Astrocyte of the hippocampus (primary cell): ENCODE data around the gene E2F6.

ENCODE experiments used
- DNase-seq: peaks from one replicate; pipeline ENCODE4 v3.0.0; 2011; ENCODE audit warnings: low read depth, low spot score

The E2F6 gene

DNA sequence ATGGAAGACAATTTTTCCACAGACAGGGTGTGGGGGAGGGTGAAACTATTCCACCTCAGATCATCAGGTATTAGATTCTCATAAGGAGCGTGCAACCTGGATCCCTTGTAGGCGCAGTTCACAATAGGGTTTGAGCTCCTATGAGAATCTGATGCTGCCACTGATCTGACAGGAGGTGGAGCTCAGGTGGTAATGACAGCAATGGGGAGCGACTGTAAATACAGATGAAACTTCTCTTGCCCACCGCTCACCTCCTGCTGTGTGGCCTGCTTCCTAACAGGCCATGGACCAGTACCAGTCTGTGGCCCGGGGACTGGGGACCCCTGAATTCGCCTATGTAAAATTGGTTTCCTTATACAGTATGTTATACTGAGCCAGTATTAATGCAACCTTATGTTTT is 27.3 kb upstream of the E2F6 start:
- no peak for DNase-seq

DNA sequence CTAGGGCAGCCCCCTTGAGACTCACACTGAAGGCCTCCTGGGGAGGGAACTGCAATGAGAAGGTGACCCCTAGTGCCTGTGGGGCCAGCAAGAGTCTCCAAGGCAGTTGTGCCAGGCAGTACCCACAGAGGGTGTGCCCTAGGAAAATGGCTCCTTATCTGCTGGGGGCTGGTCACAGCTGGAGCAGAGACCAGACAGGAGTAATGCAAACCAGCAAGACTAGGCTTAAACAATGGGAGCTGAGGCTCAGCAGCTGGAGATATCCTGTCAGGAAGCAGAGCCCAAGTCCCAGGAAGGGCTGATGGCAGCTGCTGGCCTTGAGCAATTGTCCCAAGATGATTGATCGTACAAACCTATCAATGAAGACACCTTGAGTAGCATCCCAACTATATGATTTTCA is 26.8 kb upstream of the E2F6 start:
- DNase-seq = no peak

DNA sequence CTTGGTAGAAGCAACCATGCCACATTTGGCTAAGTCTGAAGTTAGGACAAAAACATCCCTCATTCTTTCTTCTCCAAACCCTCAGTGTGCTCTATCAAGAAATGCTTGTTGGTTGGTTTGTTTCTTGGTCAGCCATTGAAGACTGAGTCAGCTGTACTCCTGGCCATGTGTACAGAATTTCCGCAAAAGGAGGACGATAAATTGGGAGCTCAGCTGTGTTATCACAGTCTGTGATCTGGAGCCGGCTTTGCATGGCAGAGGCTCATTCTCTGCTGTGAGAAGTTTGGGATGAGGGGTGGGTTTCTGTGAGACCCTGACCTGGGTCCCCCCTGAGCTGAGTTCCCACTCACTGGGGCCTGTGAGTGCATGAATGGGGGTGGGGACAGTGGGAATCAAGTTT is 26.3 kb upstream of the E2F6 start:
- no peak for DNase-seq

DNA sequence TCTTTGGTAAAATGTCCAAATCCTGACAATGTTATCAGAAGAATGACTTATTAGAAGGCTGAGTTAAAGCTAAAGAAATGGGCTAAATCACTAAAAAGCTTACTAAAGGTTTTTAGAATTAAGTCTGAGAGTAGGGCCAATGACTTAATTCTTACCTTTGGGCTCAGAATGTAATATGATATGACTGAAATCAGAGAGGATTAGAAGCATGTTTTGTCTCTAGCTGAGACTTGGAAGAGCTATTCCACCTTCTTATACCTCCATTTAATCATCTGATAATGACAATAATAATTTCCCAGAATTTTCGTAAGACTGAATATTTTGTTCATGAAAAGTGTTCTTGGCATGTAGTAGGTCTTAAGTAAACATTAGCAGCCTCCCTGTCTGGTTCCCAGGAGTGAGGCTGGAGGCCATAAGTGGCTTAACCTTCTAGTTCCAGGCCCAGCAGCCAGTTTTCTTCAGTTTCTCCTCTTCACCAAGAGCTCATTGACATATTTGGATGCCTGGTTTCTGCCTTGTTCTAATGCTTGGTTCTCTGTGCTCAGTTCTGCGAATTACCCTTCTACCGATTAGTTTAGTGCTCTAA is 25.5 kb upstream of the E2F6 start:
- no peak for DNase-seq

DNA sequence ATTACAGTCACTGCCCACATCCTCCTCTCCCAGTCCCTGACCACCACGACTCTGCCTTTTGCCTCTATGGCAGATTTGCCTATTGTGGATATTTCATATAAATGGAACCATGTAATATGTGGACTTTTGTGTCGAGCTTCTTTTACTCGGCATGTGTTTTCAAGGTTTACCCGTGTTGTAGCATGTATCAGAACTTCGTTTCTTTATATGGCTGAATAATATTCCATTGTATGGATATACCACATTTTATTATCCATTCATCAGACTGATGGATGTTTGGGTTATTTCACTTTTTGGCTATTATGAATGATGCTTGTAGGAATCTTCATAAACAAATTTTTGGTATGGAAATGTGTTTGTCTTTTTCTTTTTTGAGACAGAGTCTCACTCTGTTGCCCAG is 24.2 kb upstream of the E2F6 start:
- DNase-seq = no peak

DNA sequence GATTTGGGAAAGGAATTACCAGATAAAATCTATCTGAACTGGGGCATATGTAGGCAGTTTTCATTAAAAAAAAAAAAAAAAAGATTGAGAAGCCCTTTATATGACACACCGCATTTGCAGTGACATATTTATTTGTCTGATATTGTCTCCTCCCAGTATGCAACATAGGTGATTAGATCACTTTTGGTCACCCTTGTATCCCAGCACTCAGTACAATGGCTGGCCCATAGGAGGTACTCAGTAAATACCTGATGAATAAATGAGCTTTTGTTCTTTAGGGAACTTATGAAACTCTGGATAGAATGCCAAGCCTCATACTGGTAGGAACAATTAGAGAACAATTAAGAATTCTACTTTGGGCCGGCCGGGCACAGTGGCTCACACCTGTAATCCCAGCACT is 22.8 kb upstream of the E2F6 start:
- no peak for DNase-seq

DNA sequence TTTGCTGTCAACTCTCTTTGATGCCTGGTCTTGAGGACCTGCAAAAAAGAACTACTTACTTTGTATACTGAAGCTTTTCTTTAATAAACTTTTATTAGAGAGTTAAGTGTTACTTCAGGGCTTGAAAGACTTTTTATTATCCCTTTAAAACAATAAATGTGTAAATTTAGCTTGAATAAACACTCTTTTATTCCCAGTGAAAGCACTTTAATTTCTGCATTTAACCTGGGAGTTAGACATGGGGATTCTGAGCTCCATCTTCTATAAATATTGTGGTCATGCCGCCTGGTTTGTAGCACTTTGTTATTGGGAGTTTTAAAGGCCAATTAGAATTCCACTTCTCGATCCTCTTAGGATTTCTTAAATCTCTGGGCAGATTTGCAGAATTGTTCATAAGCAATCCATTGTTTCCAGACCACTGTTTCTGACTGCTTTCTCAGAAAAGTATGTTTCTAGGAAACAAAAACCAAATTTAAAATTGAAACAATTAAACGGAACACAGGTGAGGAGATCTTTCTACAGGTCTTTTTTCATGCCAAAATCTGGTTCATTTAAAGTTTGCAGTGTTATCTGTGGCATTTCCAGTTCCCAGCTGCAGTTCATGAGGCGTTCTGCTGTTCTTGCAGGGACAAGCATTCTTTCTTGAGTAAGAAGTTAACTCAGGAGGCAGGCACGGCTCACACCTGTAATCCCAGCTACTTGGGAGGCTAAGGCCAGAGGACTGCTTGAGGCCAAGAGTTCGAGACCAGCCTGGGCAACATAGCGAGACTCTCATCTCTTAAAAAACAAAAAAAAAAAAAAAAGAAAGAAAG is 18.1 kb upstream of the E2F6 start:
- no peak for DNase-seq

DNA sequence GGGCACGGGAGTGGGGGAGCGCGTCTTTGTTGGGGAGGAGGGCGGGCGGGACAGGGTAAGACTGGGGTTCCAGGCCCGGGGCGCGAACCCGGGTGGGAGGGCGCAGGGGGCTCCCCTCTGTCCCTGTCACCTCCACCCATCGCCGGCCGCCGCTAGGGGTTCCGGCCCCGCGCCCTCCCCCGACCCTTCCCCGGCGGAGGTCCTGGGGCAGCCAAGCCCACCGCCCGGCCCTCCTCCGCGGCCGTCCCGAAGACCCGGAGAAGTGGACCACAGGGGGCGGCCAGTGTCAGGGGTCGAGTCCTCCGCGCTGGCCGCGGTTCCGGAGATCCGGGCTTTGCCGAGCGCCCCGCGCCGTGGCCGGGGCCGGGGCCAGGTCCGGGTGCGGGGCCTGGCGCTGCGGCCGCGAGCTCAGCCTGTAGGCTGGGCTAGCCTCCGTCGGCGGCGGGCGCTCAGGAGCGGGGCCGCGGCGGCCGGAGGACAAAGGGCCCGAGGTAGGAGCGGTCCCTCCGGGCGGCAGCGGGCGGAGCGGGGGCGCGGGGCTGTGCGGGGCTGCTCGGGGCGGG is 16.6 kb upstream of the E2F6 start:
- no peak for DNase-seq

DNA sequence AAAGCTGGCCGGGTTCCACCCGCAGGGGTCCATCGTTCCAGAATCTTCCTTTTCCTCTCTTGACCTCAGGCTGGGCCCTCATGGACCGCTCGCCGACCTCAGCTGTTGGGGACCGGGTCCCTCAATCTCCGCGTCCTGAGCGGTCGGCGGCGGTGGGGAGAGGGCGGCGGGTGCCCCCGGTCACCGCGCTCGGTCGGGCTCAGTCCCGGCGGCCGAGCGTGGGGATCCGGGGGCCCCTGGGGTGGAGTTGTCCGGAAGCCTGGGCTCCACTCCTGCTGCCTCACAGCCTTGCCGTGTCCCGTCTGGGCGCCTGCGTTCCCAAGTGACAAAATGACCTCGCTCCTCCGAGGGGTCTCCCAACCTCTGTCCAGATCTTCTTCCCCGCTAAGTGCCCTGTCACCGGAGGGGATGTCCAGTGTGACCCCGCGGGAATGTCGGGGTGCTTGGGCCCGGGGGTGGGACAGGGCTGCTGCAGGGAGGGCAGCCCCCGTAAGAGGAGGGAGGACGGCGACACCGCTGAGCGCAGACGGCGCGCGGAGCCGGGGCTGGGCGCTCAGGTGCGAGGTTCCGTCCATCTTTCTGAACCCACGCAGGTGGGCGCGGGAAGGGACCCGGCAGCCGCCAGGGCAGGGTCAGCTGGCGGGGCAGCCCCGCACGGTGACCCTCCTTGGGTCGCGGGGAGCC is 16.0 kb upstream of the E2F6 start:
- DNase-seq = no peak

DNA sequence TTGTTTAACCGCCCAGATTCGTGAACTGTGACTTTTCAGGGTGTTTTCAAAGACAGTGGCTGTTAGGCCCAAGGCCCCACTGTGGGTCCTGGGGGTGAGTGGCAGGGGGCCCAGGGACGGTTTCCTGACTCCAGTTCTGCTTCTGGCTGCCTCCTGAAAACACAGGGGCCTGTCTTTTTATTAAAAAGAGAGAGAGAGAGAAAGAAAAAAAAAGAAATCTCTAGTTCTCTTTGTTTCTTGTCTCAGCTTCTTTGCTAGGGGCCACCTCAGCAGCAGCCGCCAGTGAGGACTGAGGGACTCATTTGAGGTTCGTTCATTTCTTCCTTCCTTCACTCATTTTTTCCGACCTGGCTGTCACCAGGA is 15.4 kb upstream of the E2F6 start:
- no peak for DNase-seq

DNA sequence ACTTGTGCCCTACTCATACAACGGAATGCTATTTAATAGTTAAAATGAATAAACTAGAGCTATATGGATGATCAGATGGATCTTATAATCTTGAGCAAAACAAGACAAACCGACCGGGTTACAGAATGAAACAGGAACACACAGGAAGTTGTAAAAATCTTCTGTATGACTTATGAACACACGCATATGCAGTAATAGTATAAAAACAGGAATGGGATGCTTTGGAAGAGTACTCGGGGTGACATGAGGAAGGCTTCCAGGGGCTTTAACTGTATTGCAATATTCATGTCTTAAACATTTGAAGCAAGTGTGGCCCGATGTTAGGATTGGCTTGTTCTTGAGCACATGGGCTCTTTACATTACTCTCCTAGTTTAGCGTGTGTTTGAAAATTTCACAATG is 14.9 kb upstream of the E2F6 start:
- no peak for DNase-seq

DNA sequence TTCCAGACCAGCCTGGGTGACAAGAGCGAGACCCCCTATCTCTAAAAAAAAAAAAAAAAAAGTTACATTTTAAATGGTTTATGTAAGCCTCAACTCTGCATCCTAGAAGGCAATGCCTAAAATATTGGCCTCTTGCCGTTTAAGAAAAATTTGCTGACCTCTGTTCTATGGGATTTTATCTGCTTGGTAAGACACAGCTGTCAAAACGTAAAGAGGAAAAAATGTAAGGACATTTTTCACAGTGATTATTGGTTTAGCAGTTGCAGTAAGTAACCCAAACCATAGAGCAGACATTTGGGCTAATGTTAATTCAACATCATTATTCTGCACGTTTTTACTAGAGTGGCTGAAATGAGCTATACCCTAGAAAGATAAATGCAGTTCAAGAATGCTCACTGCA is 14.4 kb upstream of the E2F6 start:
- DNase-seq = no peak

DNA sequence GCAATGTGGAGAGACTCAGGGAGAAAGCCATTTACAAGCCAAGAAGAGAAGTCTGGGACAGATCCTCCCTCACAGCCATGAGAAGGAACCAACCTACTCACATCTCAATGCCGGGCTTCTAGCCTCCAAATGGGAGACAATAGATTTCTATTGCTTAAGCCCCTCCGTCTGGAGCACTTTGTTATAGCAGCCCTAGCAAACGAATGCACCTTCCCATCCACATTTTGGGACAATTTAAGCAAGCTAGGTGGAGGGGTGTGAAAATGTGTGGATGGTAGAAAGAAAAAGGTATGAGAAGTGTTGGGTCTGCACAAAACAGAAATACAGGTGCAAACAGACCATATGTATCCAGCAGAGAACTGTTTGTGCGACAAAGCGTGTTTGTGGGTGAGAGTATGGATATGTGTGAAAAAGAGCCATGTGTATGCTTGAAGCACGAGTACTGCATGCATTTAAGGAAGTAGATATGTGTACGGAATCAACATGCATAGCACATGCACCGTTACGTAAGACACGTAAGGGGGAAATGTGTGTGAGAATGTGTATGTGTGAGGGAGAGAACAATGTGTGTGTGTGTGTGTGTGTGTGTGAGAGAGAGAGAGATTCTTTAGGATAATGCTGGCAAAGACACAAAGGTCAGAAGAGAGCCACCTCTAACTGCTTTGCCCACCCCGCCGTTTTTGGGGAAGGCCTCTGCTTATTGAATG is 13.1 kb upstream of the E2F6 start:
- no peak for DNase-seq

DNA sequence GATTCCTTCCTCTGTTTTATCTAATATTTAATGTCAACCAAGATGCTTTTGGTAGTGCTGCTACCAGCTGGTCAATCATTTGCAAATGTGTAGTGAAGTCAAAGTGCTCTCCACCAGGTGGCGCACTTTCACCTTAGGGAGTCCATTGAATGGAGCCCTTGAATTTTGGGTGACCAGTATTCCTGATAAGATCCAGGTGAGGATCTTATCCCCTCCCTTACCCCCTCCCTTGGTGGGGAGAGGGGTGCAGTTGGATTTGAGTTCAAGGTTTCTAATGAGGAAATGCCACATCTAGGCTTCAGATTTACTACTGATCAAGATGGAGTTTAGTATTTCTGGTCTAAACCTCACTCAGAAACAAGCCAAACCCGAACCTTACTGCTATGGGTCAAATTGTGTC is 12.0 kb upstream of the E2F6 start:
- DNase-seq = peak; percentile 91

DNA sequence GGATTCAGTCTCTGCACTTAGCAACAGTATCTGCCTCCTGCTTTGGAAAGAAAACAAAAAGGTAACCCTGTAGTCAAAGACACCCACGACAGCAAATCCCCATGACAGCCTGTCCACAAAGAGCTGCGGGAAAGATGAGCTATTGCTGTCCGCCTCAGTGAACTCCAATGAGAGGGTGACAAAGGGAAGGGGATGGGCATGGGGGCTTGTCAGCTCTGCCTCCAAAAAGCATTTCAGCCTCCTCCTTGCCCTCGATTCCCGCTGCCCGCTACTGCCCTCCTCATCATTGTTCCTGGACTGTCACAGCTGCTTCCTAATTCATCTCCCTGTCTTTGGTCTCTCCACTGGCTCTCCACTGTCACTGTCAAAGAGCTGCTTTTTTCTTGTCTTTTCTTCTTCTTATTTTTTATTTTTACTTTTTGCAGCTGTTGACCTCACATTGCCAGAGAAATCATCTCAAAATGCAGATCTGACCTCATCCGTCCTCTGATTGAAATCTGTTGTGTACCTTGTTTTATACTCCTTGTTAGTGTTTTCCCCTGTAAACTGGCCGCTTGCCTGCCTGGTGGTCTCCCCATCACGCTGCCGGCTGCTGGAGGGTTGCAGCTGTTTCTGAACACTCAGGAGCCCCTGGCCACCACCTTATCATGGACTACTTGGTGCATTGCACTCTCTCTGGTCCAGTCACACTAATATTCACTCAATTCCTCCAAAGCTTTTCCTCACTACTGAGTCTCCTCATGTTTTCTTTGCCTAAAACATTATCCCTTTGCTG is 7.9 kb upstream of the E2F6 start:
- no peak for DNase-seq

DNA sequence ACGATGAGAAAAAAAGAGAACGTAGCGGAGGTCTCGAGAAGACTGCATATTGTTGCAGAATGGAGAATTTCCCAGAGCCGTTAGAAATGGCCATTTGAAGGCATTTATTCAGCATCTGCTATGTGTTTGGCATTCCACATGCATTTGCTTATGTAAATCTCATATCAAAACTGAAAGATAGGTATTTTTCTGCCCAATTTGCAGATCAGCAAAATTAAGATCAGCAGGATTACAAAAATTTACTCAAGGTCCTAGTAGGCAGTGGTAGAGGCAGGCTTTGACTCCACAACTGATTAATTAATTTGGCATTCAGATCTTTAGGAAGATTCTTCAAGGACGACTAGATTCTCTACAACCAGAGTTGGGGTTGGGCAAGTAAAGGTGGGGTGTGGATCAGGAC is 1.8 kb upstream of the E2F6 start:
- DNase-seq = no peak

DNA sequence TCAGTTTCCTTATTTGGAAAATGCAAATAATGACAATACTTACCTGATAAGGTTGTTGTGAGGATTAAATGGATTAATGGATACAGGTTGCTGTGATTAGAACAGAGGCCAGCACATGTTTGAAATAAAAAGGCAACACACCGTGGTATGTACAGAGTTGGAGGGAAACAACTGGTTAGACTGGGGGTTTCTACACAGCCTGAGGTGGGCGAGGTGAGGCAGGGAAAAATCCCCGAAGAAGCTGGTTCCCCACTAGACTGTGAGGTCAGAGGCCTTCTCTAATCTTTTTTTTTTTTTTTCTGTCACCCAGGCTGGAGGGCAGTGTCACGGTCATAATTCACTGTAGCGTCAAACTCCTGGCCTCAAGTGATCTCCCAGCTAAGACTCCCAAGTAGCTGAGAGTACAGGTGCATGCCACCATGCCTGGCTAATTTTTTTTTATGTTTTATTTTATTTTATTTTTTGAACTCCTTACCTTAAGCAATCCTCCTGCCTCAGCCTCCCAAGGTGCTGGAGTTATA is 1.2 kb upstream of the E2F6 start:
- DNase-seq = no peak

DNA sequence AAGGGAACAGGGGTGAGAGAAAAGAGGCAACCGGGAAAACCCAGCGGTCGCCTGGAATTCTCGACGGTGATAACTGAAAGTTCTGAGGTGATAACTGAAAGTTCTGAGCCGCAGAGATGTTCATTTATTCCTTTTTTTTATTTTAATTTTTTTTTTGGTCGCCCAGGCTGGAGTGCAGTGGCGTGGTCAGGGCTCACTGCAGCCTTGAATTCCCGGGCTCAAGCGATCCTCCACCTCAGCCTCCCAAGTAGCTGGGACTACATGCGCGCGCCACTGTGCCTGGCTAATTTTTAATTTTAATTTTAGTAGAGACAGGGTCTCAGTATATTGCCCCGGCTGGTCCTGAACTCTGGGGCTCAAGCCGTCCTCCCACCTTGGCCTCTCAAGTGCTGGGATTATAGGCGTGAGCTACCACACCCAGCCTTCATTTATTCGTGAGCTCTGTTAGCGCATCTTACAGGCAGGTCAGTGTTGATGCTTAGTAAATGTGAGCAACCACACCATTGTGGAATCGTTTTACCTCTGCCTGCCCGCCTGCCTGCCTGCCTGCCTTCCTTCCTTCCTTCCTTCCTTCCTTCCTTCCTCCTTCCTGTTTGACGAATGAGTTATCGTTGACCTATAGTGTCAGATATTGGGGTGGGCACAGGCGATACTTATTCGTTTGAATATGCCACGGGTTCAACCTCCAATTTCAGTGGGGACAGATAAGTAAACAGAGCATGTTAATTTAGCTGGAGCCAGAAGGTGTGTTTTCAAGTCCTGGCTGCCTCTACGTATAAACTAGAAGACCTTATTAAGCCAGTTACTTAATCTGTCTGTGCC is 557 bp upstream of the E2F6 start:
- DNase-seq = no peak

DNA sequence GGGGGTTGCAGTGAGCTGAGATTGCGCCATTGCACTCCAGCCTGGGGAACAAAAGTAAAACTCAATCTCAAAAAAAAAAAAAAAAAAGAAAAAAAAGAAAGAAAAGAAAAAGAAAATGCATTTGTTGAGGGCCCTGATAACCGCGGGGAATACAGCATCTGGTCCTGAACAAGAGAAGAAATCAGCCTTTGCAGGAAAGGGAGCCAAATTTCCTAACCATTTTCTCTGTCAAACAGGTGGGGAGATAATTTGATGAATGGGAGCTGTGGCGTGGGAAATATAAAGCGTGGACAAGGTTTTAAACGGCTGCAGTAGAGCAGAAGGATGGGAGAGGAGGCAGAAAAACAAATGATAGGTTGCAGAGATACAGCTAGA is 864 bp downstream of the E2F6 start:
- DNase-seq = no peak

DNA sequence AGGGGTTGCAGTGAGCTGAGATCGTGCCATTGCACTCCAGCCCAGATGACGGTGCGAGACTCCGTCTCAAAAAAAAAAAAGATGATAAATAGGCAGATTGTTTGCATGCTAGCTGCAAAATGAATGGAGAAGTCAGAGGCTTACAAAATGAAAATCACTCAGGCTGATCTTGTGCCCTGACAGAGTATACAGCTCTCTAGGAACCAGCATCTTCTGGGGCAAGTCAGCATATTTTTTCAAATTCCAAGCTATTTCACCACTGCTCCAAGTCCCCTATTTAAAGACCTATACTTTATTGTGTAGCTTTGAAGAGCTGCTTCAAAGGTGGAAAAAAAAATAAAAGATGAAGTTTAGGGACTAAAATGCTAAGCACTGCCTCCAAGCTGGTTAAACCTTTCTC is 6.1 kb downstream of the E2F6 start:
- DNase-seq = no peak
